ENCODE data around the gene FYB1.

DNA sequence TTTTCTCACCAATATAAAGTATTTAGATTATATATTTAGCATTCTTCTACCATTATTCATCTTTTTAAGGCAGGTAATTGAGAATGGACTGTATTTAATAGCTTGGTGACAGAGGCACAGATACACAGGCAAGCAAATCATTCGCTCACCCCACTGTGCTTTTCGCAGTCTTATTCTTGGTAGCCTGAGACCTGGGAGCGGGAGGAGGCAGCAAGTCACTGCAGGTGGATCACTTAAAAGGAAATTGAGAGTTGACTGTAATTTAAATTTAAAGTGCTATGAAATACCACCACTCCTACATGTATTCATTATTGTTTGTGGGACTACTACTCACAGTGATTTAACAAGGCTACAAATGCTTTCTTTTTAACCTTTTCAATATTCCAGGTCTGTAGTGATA, 154.9 kb downstream of the FYB1 start:
- TF ChIP-seq CTCF (IDR thresholded peaks at IDR 0.05; ENCODE audit: low read depth, low read length): no peak
- TF ChIP-seq POLR2A (IDR thresholded peaks at IDR 0.05; ENCODE audit: extremely low read depth, insufficient read length): no peak
- TF ChIP-seq, protein P1, sequence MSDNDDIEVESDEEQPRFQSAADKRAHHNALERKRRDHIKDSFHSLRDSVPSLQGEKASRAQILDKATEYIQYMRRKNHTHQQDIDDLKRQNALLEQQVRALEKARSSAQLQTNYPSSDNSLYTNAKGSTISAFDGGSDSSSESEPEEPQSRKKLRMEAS (IDR thresholded peaks at IDR 0.05; ENCODE audit: low read depth, low read length): no peak

All from NB4 (cell line).